ENCODE measurements around the gene BNIP3.
"Not testable (repeated sequence)": the region's sequence is repeated elsewhere in the genome, so short reads cannot be mapped to it uniquely, and the experiment has no call there.

The BNIP3 gene

GRCh38 chr10:131977323-131978096 lies 4.2 kb downstream of the BNIP3 start:
- DNase-seq (ENCODE audit: low spot score) = no peak

GRCh38 chr10:131975796-131976195 lies 5.9 kb downstream of the BNIP3 start:
- DNase-seq (ENCODE audit: low spot score) = no peak

GRCh38 chr10:131975003-131975402 lies 6.7 kb downstream of the BNIP3 start:
- no peak for DNase-seq (ENCODE audit: low spot score)

- no peak for DNase-seq (ENCODE audit: low spot score)
Measured at GRCh38 chr10:131974034-131974817, 7.5 kb downstream of the BNIP3 start.

- no peak for DNase-seq (ENCODE audit: low spot score)
Measured at GRCh38 chr10:131973160-131973951, 8.4 kb downstream of the BNIP3 start.

GRCh38 chr10:131972474-131973071 lies 9.2 kb downstream of the BNIP3 start:
- DNase-seq (ENCODE audit: low spot score) = peak; percentile 12

- no peak for DNase-seq (ENCODE audit: low spot score)
Measured at GRCh38 chr10:131971591-131971990, 10.1 kb downstream of the BNIP3 start.

GRCh38 chr10:131970946-131971345 lies 10.8 kb downstream of the BNIP3 start:
- no peak for DNase-seq (ENCODE audit: low spot score)

GRCh38 chr10:131968949-131969348 lies 12.8 kb downstream of the BNIP3 start:
- no peak for DNase-seq (ENCODE audit: low spot score)

GRCh38 chr10:131964298-131964697 lies 17.4 kb downstream of the BNIP3 start:
- DNase-seq (ENCODE audit: low spot score) = no peak

- no peak for DNase-seq (ENCODE audit: low spot score)
Measured at GRCh38 chr10:131963811-131964210, 17.9 kb downstream of the BNIP3 start.

GRCh38 chr10:131963350-131963749 lies 18.4 kb downstream of the BNIP3 start:
- no peak for DNase-seq (ENCODE audit: low spot score)

- DNase-seq (ENCODE audit: low spot score) = no peak
Measured at GRCh38 chr10:131961777-131962662, 19.7 kb downstream of the BNIP3 start.

GRCh38 chr10:131961047-131961776 lies 20.5 kb downstream of the BNIP3 start:
- DNase-seq (ENCODE audit: low spot score) = no peak

GRCh38 chr10:131960631-131961046 lies 21.1 kb downstream of the BNIP3 start:
- DNase-seq (ENCODE audit: low spot score) = no peak

- DNase-seq (ENCODE audit: low spot score) = no peak
Measured at GRCh38 chr10:131959841-131960240, 21.9 kb downstream of the BNIP3 start.

- no peak for DNase-seq (ENCODE audit: low spot score)
Measured at GRCh38 chr10:131955591-131956340, 26.0 kb downstream of the BNIP3 start.

GRCh38 chr10:131954356-131954965 lies 27.3 kb downstream of the BNIP3 start:
- no peak for DNase-seq (ENCODE audit: low spot score)

- not testable (repeated sequence) for DNase-seq (ENCODE audit: low spot score)
Measured at GRCh38 chr10:131949908-131950307, 31.8 kb downstream of the BNIP3 start.

Measured in activated CD4-positive, alpha-beta T cell treated with anti-CD3 and anti-CD28 coated beads, Interleukin-2, Interleukin-4, amounts not matched to agents 100 ng/mL and 50 ng/mL, durations not matched to agents 16 hours and 8 hours (primary cell).